HG02943 (cell line): ENCODE measurements around the gene LAMTOR2.
"Not testable (repeated sequence)": the region's sequence is repeated elsewhere in the genome, so short reads cannot be mapped to it uniquely, and the experiment has no call there.

ENCODE experiments used
- ATAC-seq: cut with Tn5 transposase; IDR thresholded peaks from one replicate; pipeline ENCODE4 v1.9.1; 2021; ENCODE audit warnings: mild to moderate bottlenecking, low read depth, moderate library complexity; ENCODE audit not compliant: unreplicated experiment

The LAMTOR2 gene

DNA sequence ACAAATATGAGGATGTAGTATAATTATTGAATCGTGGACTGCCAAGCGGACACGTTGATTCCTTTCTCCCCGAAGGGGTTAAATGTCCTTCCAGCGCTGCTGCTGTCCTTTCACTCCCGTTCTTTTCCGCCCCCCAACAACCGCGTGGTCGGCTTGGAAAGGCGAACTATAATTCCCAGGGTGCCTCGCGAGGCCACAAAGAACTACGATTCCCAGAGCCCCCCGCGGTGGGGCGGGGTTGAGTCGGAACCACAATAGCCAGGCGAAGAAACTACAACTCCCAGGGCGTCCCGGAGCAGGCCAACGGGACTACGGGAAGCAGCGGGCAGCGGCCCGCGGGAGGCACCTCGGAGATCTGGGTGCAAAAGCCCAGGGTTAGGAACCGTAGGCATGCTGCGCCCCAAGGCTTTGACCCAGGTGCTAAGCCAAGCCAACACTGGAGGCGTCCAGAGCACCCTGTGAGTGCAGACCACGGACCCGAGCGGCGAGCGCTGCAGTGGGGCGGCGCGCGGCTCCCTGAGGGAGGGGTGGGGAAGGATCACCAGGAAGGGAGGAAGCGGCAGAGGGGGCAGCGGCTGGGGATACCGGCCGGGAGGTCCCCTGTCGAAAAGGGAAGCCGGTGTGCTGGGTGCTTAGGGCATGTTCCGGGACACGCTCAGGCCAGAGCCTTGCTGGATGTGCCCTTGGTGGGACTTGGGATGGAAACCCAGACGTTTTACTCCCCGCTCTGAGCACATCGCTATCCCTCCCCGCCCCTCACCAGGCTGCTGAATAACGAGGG lies at the start of gene LAMTOR2:
Gene LAMTOR2 (plus strand): TSS at position 283 of the 781 bp plus-strand sequence. CDS start 108 bp downstream, at position 391.
- ATAC-seq = peak; percentile 76

DNA sequence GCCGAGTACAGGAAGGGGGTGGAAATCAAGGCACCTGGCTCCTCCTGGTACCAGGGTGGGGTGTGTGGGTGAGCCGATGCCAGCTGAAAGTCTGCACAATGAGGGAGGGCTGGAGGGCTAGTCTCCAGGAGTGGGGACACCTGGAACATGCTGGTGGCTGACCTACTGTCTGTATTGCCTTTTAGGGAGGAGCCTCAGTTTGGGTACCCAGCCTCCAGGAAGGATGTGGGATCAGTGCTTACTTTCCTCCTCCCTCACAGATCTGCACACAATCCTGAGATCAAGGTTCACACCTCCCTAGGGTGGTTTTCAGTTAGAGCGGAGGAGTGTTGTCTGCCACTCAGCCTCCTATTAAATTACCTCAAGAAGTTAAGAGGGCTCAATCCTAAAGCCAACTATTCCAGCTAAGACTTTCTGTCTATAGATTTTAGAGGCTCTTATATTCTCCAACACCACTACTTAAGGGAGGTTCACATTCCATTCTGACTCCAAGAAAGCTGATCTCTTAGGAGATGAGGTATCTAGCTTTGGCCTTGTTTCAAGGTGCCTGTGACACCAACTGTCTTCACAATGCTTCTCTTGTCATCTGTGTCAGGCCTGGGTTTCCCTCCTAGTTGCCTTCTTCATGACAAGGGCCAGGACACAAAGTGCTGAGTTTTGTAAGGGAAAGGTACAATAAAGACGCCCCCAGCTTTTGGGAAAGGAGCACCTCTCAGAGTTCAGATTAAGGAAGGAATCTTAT lies 49.6 kb upstream of the LAMTOR2 start:
- no peak for ATAC-seq

DNA sequence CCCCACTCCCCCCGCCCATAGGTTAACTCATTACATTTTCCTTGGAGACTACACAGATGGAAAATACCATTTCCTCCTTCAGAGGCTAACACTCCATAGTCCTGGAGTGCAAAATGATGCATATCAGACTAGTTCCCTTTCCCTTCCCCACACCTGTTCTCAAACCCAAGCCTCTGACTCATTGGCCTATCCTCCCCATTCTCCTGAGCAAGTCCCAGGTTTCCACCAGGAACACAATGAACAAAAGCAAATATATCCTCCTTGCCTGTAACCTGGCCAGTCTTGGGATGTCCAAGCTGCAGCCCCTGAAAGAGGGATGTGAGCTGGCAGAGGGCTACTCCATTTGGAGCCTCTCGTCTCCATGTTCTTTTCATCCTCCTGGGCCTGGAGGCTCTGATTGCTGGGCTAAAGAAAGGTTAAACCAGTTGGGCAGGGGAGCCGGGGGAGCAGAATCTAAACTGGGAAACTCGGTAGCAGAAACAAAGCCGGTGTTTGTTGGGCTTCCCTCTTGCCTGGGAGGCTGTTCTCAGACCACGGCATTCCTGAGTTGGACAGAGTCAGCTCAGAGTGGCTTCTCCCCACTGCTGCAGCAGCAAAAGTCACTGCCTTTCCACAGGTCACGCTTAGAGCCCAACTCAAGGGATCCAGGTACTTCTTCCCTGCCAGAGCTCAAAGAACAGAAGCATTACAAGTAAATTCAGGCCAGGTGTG lies 47.8 kb upstream of the LAMTOR2 start:
- no peak for ATAC-seq

GRCh38 chr1:156009404-156009803 lies 45.2 kb upstream of the LAMTOR2 start:
- no peak for ATAC-seq

DNA sequence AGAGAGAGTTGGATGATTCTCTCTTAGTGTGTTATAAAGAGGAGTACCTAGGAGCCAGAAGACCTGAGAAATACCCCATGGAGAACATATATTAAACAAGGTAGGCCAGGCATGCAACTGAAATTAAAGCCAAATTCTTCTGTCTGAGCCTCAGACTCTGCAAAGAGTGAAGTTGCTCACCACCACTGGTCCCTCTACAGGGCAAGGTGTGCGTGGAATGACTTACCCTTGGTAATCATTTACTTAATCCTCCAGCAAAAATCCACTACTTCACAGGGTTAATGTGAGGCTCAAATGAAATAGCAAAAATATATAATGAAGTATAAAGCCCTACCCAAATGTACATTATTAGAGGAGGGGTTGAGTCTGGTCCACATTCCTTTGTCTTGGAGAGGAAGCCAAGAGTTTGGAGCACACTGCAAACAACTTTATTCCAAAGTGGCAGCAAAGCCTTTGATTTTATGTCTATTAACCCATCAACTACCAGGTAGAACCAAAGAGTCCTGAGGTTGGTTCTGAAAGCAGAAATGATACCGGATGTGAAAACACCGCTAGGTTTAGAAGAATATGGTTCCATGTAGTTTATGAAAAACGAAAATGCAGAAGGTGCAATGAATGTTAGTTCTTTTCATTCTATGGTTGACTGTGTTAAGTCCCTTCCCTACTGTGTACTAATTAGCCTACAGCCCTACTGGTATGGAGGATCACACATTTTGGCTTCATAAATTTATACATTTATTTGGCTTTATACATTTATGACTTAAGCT lies 42.3 kb upstream of the LAMTOR2 start:
- ATAC-seq = peak; percentile 70

DNA sequence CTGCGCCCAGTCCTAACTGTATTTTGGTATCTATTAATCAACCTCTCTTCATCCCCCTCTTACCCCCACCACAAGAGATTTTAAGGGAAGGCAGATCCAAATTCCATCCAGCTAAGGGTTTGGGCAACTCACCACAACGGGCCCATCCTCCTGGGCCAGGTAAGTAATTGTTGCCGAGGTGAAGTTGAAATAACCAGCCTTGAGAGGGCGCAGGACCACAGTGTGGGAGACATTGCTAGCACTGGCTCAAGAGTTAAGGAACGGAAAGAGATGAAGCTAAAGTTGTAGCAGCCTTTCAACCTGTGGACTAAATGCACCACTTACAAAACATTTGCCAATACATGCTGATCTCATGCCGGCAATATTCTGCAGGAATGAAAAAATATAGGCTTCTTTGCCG lies 39.8 kb upstream of the LAMTOR2 start:
- no peak for ATAC-seq

- no peak for ATAC-seq
Measured at GRCh38 chr1:156019946-156020292, 34.7 kb upstream of the LAMTOR2 start.

- peak; percentile 95 for ATAC-seq
Measured at GRCh38 chr1:156020293-156021092, 34.1 kb upstream of the LAMTOR2 start, which contains the start of gene SSR2. SSR2 (minus strand) TSS chr1:156020951; CDS start chr1:156020167, 784 bp downstream.

DNA sequence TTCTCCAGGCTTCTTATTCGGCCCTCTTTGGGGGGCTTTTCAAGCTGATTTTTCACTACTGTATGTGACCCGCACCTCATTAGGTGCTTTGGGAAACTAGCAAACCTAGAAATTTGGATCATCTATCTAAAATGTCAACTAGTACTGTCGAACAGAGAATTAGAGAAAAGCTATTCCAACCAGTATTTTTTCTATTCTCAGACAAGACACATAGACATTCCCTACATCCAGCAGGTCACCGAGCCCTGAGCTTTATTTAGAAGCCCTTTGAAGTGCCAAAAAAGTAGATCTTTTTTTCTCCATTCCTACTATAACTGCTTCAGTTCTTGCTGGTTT lies 33.5 kb upstream of the LAMTOR2 start:
- ATAC-seq = no peak

- no peak for ATAC-seq
Measured at GRCh38 chr1:156021954-156022353, 32.6 kb upstream of the LAMTOR2 start.

- no peak for ATAC-seq
Measured at GRCh38 chr1:156024801-156025200, 29.8 kb upstream of the LAMTOR2 start.

- no peak for ATAC-seq
Measured at GRCh38 chr1:156025876-156026275, 28.7 kb upstream of the LAMTOR2 start.

DNA sequence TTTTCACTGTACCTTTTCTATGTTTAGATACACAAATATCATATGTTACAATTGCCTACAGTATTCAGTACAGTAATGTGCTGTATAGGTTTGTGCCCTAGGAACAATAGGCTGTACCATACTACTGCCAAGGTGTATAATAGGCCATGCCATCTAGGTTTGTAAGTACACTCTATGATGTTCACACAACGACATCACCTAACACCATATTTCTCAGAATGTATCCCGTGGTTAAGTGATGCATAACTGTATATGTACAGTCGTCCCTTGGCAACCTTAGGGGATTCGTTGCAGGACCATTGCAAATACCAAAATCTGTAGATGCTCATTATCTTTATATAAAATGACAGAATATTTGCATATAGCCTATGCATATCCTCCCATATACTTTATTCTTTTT lies 28.0 kb upstream of the LAMTOR2 start:
- no peak for ATAC-seq

DNA sequence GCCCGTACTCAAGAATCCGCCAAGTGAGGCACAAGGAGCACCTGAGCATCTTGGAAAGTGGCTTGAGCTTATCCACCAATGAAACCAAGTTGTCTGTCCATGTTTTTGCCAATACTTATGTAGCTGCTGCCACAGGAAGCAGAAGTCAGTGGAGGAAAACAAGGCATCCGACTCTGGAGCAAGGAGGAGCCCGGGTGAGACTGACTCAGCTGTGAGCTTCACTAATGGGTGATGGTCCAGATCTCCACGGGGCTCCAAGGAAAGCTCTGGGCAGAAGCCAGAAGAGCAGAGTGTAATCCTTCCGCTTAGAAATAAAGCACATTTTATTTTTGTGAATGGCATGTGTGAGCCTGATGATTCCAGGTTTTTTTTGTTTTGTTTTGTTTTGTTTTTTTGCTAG lies 21.6 kb upstream of the LAMTOR2 start:
- ATAC-seq = no peak

DNA sequence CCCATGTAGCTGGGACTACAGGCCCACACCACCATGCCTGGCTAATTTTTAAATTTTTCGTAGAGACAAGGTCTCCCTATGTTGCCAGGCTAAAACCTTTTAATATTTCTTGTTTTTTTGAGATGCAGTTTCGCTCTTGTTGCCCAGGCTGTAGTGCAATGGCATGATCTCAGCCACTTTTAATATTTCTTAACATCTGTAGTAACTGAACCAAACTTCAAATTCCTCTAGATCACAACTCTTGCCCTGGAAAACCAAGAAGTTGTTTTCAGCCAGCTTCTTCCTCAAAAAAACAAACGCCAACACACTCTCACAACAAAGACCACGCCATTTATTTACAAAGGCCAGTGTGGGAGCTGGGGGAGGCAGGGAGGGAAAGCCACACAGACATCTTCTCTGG lies 19.6 kb upstream of the LAMTOR2 start:
- not testable (repeated sequence) for ATAC-seq

DNA sequence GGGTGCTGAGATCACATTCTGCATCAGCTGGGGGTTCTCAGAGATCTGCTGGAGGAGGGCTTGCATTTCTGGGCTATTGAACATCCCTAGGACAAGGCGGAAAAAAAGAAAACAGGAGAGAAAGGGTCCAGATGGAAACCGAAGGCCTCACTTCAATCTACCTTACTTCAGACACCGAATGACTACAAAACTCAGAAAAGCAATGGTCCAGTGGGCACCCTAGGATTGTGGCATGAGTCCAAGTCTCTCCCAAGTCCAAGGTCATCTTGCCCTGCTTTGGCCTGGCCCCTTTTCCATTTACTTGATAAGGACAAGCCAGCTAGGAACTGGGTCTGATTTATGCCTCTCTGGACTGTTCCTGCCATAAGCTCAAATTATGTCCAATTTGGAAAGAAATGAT lies 11.8 kb upstream of the LAMTOR2 start:
- ATAC-seq = no peak

DNA sequence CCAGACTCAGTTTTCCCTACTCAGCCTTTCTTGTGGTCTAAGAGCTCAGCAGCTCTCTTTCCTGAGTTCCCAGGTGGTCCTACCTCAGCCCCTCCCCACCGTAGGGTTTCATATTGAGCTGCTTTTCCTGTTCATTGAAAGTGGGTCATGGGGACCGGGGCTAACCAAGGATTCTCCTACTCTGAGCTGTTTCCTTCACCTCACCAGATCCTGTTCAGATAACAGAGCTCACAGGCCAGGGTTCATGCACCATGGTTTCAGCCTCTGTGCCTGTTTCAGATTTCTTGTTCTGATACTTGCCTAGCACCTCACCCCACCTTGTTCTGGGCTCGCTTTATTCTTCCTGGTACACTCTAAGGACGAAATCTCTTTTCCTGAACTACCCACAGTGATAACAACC lies 9.5 kb upstream of the LAMTOR2 start:
- no peak for ATAC-seq

- no peak for ATAC-seq
Measured at GRCh38 chr1:156048663-156049258, 5.8 kb upstream of the LAMTOR2 start.

GRCh38 chr1:156050376-156050775 lies 4.2 kb upstream of the LAMTOR2 start:
- no peak for ATAC-seq
